Transverse colon (tissue), 4 donors: ENCODE measurements around the gene PIGU.

Experiments used
- POLR2A ChIP-seq: fragments of 450-650 bp; IDR thresholded peaks from one replicate; pipeline ENCODE4 v1.6.1; 2016; ENCODE audit warnings: antibody characterized with exemption, mild to moderate bottlenecking, moderate library complexity
- POLR2AphosphoS5 ChIP-seq, 3 donors: sonication (generic); formaldehyde crosslinking; IDR thresholded peaks; one replicate each; pipeline ENCODE4 v1.6.1; 2016; ENCODE audit warnings: antibody characterized with exemption in 3 of 3
- TF ChIP-seq, protein P1 (sequence below), 5 experiments: fragments of 200-600 bp in 3 of 5; fragments of 450-650 bp in 2 of 5; sonication (generic) in 3 of 5; IDR thresholded peaks; 1 replicate in 2 of 5; 2 replicates in 3 of 5; pipeline ENCODE4 v1.5.1; 2016 to 2017; ENCODE audit warnings: antibody characterized with exemption in 5 of 5, inconsistent platforms in 3 of 5, mild to moderate bottlenecking in 2 of 5, moderate library complexity in 1 of 5

DNA sequence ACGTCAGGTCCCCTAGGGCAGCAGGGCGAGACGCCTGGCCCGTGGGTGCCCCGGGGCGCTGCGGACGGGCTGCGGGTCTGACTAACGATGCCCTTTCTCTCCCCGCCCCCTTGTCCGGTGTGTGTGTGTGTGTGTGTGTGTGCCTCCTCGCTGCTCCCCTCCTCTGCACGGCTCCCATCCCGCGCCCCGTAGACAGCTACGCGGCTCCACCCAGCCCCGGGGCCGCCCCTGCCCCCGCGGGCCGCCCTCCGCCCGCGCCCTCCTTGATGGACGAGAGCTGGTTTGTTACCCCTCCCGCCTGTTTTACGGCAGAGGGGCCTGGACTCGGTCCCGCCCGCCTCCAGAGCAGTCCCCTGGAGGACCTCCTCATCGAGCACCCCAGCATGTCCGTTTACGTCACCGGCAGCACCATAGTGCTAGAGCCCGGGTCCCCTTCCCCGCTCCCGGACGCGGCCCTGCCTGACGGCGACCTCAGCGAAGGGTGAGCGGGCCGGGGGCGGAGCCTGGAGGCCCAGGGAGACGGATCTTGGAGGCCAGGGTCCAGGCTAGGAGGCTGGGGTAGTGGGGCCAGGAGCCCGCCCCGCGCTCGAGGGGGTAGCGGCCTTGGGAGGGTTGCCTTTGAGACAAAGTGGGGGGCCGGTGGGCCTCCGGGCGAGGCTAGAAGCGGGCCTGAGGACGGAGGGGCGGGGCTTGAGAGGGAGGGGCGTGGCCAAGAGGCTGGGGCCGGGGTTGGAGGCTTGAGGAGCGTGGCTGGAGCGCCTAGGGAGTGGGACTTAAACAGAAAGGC is 32.3 kb upstream of the PIGU start:
- TF ChIP-seq, protein P1, sequence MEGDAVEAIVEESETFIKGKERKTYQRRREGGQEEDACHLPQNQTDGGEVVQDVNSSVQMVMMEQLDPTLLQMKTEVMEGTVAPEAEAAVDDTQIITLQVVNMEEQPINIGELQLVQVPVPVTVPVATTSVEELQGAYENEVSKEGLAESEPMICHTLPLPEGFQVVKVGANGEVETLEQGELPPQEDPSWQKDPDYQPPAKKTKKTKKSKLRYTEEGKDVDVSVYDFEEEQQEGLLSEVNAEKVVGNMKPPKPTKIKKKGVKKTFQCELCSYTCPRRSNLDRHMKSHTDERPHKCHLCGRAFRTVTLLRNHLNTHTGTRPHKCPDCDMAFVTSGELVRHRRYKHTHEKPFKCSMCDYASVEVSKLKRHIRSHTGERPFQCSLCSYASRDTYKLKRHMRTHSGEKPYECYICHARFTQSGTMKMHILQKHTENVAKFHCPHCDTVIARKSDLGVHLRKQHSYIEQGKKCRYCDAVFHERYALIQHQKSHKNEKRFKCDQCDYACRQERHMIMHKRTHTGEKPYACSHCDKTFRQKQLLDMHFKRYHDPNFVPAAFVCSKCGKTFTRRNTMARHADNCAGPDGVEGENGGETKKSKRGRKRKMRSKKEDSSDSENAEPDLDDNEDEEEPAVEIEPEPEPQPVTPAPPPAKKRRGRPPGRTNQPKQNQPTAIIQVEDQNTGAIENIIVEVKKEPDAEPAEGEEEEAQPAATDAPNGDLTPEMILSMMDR (IDR thresholded peaks at IDR 0.05), result no peak
- TF ChIP-seq POLR2AphosphoS5 (IDR thresholded peaks at IDR 0.05) (peak in 1 of 3 donors; percentile 69), POLR2A (peak; percentile 47)
